Measurements from ENCODE around the gene EFHD1.
"Not testable (repeated sequence)": the region's sequence is repeated elsewhere in the genome, so short reads cannot be mapped to it uniquely, and the experiment has no call there.

EFHD1 gene

GRCh38 chr2:232696609-232697058, 63.2 kb downstream of the EFHD1 start:
- DNase-seq (ENCODE audit: low spot score) = no peak

GRCh38 chr2:232697059-232697806, 63.8 kb downstream of the EFHD1 start, which contains the start of gene GIGYF2:
Gene GIGYF2 (plus strand): TSS chr2:232697331. CDS start chr2:232735198, 37,867 bp downstream.
- peak; percentile 100 for DNase-seq (ENCODE audit: low spot score)

- DNase-seq (ENCODE audit: low spot score) = no peak
Observed at GRCh38 chr2:232697807-232698110, 64.4 kb downstream of the EFHD1 start.

GRCh38 chr2:232698556-232699091, 65.2 kb downstream of the EFHD1 start:
- DNase-seq (ENCODE audit: low spot score) = no peak

DNA sequence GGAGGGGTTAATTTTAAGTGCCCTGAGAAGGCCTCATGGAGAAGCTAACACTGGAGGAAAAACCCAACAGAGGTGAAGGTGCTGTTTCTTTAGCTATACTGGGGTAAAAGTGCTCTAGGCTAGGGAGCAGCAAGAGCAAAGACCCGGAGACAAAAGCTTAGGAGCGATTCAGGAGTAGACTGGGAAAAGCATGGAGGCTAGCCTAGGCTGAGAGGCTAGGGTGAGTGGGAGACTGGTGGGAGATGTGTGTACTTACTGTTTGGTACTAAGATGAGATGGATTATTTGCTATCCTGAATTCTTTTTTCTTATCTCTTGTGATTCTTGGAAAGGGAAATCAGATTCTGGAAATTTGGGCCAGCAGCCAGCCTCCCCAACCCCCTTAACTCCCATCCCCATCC, 65.7 kb downstream of the EFHD1 start:
- DNase-seq (ENCODE audit: low spot score) = no peak

GRCh38 chr2:232700154-232700553, 66.8 kb downstream of the EFHD1 start:
- DNase-seq (ENCODE audit: low spot score) = no peak

- DNase-seq (ENCODE audit: low spot score) = no peak
Observed at GRCh38 chr2:232707076-232707475, 73.7 kb downstream of the EFHD1 start.

GRCh38 chr2:232713505-232713904, 80.1 kb downstream of the EFHD1 start:
- no peak for DNase-seq (ENCODE audit: low spot score)

DNA sequence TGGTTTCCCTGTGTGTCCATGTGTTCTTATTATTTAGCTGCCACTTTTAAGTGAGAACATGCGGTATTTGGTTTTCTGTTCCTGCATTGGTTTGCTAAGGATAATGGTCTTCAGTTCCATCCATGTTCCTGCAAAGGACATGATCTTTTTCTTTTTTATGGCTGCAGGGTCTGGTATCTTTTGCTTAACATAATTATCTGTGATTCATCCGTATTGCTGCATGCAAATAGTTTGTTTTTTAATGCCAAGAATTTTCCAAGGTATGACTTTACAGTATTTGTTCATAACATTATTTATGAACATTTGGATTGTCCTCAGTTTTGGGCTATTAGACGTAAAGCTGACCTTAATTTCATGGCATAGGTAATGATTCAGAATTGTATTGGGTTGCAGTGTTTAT, 81.6 kb downstream of the EFHD1 start:
- DNase-seq (ENCODE audit: low spot score) = no peak

DNA sequence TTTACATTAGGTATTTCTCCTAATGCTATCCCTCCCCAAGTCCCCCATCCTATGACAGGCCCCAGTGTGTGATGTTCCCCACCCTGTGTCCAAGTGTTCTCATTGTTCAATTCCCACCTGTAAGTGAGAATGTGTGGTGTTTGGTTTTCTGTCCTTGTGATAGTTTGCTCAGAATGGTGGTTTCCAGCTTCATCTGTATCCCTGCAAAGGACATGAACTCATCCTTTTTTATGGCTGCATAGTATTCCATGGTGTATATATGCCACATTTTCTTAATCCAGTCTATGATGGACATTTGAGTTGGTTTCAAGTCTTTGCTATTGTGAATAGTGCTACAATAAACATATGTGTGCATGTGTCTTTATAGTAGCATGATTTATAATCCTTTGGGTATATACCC, 86.7 kb downstream of the EFHD1 start:
- not testable (repeated sequence) for DNase-seq (ENCODE audit: low spot score)

DNA sequence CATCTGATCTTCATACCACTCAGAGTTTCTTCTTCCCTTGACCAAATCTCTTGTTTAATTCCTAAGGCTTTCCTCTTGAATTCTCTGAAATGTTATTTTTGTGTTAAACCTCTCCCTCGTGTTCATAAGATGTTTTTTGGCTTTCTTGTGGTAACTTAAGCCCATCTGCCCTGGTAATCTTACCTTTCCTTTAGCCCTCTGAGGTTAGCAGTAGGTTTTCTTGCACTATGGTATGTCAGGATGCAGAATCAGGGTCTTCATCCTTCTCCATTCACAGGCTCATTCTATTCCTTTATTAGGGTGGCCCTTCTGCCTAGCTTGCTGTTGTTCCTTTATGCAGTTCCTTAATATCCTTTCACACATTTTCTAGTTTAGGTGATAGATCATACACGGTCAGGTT, 87.9 kb downstream of the EFHD1 start:
- no peak for DNase-seq (ENCODE audit: low spot score)

DNA sequence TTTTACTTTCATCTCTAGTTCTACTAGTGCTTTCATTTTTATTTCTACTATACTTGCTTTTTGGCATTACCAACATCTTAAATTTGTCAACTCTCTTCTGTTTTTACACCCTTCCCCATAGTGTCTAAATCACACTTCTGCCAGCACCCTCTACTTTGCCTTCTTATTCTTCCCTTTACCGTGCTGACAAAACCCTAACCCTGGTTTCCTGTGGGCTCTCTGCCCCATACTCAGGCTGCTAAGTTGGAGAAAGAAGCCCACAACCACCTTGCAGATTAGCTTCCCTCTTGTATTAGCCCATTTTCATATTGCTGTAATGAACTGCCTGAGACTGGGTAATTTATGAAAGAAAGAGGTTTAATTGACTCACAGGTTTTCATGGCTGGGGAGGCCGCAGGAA, 88.5 kb downstream of the EFHD1 start:
- no peak for DNase-seq (ENCODE audit: low spot score)

- DNase-seq (ENCODE audit: low spot score) = no peak
Observed at GRCh38 chr2:232723027-232723426, 89.6 kb downstream of the EFHD1 start.

GRCh38 chr2:232728785-232729184, 95.4 kb downstream of the EFHD1 start:
- no peak for DNase-seq (ENCODE audit: low spot score)

- DNase-seq (ENCODE audit: low spot score) = no peak
Observed at GRCh38 chr2:232731470-232731869, 98.1 kb downstream of the EFHD1 start.
